ENCODE results near the gene CAMK1G.
A peak's percentile ranks its signal among the peaks of the same experiment; 100 is the strongest.

Gene CAMK1G

GRCh38 chr1:209630383-209631225, 47.1 kb downstream of the CAMK1G start:
- TF ChIP-seq CTCF (IDR thresholded peaks at IDR 0.05; ENCODE audit: extremely low read depth, missing control alignments), result no peak
- no peak for DNase-seq (ENCODE audit: low spot score)

DNA sequence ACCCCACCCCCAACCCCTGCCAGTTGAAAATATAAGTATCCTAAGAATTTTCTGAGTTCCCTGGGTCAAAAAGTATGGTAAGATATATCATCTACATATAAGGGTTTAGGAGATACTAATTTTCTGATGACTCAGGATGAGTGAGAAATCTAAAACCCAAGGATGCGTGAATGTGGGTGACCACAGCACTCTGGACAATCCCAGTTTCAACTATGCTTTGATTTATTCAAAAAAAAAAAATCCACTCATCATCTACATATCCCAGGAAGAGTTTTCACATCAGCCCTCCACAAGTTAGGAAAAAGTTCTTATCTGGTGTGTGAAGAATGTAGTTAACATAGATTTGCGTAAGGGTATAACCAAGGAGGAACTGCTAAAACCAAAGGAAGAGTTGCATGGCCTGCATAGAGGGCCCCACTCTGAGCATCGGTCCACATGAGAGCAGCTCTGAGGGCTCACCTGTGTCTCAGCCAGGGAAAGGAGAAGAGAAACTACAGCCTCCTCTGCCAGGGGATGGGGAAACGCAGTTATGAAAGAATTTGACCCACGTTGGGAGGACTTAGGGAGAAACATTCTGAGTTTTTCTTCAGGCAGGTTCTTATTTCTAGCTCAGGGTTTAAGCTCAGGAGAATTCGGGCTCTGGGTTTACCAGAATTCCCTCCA, 50.0 kb downstream of the CAMK1G start:
- DNase-seq (ENCODE audit: low spot score), result peak; percentile 39
- TF ChIP-seq CTCF (IDR thresholded peaks at IDR 0.05; ENCODE audit: extremely low read depth, missing control alignments), result no peak

DNA sequence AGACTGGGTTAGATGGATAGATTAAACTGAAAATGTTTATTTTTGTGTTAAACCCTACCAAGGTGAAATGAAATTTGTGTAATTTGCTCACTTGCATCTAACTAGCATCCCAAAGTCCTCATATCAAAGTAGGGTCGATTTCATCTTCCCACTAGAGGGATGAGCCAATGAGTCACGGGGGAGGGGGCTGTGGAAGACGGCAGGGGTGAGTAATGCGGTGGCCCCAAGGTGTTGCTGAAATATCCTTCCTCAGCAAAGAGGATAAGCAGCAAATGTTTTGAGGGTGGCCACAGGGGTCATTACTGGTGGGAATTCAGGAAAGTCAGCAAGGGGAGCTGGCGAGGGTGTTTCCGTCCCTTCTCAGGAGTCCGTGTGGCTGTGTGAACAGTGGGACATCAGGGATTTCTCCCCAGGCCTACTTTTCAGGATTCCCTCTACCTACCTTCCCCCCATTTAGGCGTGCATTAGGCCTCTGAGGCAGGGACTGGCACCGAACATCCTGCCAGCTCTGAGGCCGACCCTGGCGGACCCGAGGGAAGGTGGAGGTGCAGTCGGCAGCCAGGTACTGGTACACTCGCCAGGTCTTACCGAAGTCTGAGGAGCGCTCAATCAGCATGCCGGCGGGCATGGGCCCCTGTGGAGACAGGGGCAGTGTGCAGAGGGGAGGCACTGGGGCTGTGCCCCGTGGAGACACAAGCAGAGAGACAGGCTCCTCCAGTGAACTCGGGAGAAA, 50.7 kb downstream of the CAMK1G start:
- DNase-seq (ENCODE audit: low spot score), result no peak
- no peak for TF ChIP-seq CTCF (IDR thresholded peaks at IDR 0.05; ENCODE audit: extremely low read depth, missing control alignments)

- DNase-seq (ENCODE audit: low spot score), result no peak
- no peak for TF ChIP-seq CTCF (IDR thresholded peaks at IDR 0.05; ENCODE audit: extremely low read depth, missing control alignments)
These were observed 52.3 kb downstream of the CAMK1G start for GRCh38 chr1:209635850-209636249.

DNA sequence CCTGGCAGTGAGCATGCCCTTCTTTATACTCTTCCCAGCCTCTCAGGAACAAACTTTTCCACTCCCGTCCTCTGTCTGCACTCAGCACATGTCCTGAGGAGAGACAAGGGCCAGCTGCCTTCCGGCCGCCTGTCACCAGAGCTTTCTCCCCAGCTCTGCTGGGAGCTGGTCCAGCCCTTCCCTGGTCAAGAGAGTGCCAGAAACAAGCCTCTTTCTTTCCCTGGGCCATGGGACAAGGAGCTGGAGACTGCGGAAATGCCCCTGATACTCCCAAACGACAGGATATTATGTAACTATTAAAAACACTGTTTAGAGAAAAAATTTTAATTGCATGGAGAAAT, 58.3 kb downstream of the CAMK1G start:
- no peak for DNase-seq (ENCODE audit: low spot score)
- TF ChIP-seq CTCF (IDR thresholded peaks at IDR 0.05; ENCODE audit: extremely low read depth, missing control alignments), result no peak

DNA sequence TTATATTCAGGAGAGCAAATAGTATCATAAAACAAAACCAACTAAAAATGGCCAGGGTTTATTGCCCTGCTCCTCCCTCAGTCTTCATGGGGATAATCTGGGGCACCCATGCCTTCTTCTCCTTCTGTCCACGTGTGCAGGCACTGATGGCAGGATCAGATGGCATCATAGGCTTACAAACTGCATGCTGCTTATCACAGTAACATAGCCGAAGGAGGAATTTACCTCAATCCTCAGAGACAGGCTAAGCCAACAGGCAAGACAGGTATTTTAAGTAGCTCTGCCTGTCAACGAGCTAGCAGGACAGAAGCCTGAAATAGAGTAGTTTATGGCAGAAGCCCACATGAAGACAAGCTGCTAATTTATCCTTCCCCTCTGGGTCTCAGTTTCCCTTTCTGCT, 59.3 kb downstream of the CAMK1G start:
- no peak for TF ChIP-seq CTCF (IDR thresholded peaks at IDR 0.05; ENCODE audit: extremely low read depth, missing control alignments)
- DNase-seq (ENCODE audit: low spot score), result no peak

All from GM20000 (cell line).